Stimulated activated naive CD8-positive, alpha-beta T cell treated with anti-CD3 and anti-CD28 coated beads, Interleukin-15, Interleukin-2, amounts not matched to agents 100 U/mL and 50 U/mL, for 24 hours (primary cell): Measurements from ENCODE around the gene DRG2.
A peak's percentile ranks its signal among the peaks of the same experiment; 100 is the strongest.

Source experiments
- ATAC-seq: fragments of 150-1000 bp; cut with Tn5 transposase; one replicate; pipeline ENCODE4 v1.10.0; 2021
- DNase-seq: peaks from one replicate; pipeline ENCODE4 v3.0.0; 2021

Gene DRG2

GRCh38 chr17:18116078-18116477 is 28.3 kb downstream of the DRG2 start:
- ATAC-seq (no peak), DNase-seq (no peak)

GRCh38 chr17:18117533-18117932 is 29.8 kb downstream of the DRG2 start:
- ATAC-seq (no peak), DNase-seq (no peak)

GRCh38 chr17:18117982-18118975 is 30.5 kb downstream of the DRG2 start:
- no peak for ATAC-seq
- no peak for DNase-seq

GRCh38 chr17:18119166-18119745 is 31.5 kb downstream of the DRG2 start:
- no peak for DNase-seq
- ATAC-seq = no peak

GRCh38 chr17:18119938-18120337 is 32.2 kb downstream of the DRG2 start:
- ATAC-seq (no peak), DNase-seq (no peak)

DNA sequence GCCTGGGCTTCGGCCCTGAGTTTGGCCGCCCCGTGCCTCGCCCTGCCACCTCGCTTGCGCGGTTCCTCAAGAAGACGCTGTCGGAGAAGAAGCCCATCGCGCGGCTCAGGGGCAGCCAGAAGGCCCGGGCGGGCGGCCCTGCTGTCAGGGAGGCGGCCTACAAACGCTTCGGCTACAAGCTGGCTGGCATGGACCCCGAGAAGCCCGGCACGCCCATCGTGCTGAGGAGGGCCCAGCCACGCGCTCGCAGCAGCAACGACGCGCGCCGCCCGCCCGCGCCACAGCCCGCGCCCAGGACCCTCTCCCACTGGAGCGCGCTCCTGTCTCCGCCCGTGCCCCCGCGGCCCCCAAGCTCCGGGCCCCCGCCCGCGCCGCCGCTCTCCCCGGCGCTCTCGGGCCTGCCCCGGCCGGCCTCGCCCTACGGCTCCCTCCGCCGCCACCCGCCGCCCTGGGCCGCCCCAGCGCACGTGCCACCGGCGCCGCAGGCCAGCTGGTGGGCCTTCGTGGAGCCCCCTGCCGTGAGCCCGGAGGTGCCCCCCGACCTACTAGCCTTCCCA is 32.8 kb downstream of the DRG2 start:
- DNase-seq = no peak
- no peak for ATAC-seq

DNA sequence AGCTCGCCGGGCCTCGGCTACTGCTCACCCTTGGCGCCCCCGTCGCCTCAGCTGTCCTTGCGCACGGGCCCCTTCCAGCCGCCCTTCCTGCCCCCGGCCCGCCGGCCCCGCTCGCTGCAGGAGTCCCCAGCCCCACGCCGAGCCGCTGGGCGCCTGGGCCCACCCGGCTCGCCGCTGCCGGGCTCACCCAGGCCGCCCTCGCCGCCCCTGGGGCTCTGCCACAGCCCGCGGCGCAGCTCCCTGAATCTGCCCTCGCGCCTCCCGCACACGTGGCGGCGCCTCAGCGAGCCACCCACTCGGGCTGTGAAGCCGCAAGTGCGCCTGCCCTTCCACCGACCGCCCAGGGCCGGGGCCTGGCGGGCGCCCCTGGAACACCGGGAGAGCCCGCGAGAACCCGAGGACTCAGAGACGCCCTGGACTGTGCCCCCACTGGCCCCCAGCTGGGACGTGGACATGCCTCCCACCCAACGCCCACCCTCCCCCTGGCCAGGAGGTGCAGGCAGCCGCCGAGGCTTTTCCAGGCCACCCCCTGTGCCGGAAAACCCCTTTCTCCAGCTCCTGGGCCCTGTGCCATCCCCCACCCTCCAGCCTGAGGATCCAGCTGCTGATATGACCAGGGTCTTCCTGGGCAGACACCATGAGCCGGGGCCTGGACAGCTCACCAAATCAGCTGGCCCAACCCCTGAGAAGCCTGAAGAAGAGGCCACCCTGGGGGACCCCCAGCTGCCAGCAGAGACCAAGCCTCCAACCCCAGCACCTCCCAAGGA is 33.6 kb downstream of the DRG2 start:
- DNase-seq (no peak), ATAC-seq (no peak)

- no peak for ATAC-seq
- no peak for DNase-seq
Measured at GRCh38 chr17:18122990-18123753, 35.4 kb downstream of the DRG2 start.

GRCh38 chr17:18124345-18125126 is 36.8 kb downstream of the DRG2 start:
- DNase-seq = no peak
- no peak for ATAC-seq

DNA sequence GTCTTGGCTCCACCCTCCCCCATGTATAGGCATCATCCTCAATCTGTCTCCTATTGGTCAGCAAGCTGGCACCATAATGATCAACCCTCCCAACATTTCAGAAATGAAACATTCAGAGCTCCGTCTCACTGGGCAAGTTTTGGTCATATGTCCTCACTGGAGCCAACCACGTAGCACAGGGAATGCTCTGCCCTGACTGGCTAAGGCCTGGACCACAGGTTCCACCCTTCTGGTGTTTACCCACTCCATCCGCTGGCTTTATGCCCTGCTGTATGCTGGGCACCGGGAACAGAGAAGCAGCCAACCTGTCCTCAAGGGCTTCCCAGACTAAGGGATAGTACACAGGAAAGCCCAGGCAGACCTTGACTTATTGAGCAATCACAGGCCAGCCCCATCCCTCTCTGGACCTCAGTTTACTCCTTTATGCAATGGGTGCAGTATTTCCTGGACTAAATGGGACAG is 41.3 kb downstream of the DRG2 start:
- ATAC-seq (no peak), DNase-seq (no peak)

GRCh38 chr17:18132711-18133110 is 45.0 kb downstream of the DRG2 start:
- ATAC-seq (no peak), DNase-seq (no peak)

DNA sequence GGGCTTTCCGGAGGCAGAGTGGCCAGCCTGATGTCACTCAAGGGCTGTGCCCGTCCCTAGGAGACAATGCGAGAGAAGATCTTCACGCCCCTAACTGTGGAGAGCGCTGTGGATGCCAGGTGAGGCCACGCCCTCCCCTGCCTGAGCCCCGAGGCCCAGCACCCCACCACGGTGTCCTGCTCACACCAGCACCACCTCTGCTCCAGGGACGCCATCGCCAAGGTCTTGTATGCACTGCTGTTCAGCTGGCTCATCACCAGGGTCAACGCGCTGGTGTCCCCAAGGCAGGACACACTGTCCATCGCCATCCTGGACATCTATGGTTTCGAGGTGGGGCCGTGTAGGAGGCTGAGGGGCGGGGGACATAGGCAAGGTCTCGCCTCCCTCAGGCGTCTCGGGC is 48.6 kb downstream of the DRG2 start:
- ATAC-seq (no peak), DNase-seq (no peak)

- ATAC-seq (no peak), DNase-seq (no peak)
Measured at GRCh38 chr17:18138065-18138749, 50.5 kb downstream of the DRG2 start.

DNA sequence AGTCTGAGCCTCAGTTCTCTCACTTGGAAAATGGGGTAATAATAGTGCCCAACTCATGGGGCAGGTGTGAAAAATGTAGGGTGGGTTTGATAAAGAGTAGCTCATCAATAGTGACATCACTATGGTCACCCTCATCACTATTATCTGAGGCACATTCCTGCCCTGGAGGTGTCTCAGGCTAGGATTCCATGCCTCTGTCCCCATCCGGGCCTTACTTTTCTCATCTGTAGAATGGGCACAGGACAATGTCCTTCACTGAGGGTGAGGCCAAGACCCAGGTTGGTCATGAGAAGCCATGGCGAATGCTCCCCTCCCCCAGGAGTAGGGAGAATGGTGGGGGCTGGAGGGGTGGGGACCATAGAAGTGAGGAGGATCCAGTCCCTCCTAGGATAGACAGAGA is 51.3 kb downstream of the DRG2 start:
- DNase-seq = no peak
- no peak for ATAC-seq

DNA sequence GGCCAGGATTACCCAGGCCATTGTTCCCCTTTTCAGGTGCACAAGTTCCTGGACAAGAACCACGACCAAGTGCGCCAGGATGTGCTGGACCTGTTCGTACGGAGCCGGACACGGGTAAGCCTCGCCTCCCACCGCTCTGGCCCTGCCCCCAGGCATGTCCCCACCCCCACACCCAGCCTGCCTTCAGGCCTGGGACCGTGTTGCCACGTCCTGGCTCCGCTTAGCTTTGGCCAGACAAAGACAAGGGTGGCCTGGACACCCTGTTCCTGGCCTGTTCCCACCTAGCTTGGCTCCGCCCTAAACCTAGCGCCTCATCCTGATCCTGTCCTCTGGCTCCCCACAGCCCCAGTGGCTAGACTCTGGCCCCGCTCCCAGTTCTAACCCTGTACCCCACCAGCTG is 51.8 kb downstream of the DRG2 start:
- ATAC-seq (no peak), DNase-seq (no peak)

GRCh38 chr17:18139949-18140348 is 52.2 kb downstream of the DRG2 start:
- DNase-seq = no peak

GRCh38 chr17:18140648-18141047 is 52.9 kb downstream of the DRG2 start:
- DNase-seq = no peak
- ATAC-seq = no peak

More at GRCh38 chr17:18139949-18140348, 52.2 kb downstream of the DRG2 start:
- ATAC-seq = no peak

DNA sequence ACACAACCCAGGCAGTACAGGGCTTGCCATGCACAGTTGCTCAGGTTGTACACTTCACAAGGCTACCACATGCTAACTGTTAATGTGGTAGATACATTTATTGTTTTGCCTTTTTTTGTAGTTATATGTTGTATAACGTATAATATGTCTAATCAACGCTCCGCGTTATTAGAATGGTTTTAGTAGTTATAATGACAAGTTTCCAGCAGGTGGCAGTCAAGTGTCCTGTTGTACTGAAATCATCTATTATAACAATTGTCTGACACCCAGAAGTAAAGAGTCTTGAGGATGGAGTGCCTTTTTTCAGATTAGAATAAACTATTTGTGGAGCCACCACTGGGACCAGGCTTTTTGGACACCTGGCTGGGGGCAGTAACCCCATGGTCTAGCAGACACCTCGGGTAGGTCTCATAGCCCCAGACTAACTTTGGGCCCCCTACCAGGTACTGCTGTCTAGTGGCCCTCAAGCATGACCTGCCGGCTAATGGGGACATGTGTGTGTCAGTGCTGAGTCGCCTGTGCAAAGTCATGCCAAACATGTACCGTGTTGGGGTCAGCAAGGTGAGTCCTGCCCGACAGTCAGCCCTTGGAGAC is 53.6 kb downstream of the DRG2 start:
- DNase-seq (peak; percentile 43), ATAC-seq (no peak)

- ATAC-seq (no peak), DNase-seq (no peak)
Measured at GRCh38 chr17:18142417-18142816, 54.7 kb downstream of the DRG2 start.
